Left renal cortex interstitium (tissue), 4 donors: ENCODE measurements around the gene NFE2L1. TPM values are rescaled to one million over a fixed set of nuclear protein-coding genes. Genes with fewer than 3 reads are reported as not detected.
"Not testable (repeated sequence)": the region's sequence is repeated elsewhere in the genome, so short reads cannot be mapped to it uniquely, and the experiment has no call there.

Experiments
- DNase-seq, 4 donors: peaks; one replicate each; pipeline ENCODE4 v3.0.0-alpha.2; 2013; ENCODE audit warnings: low read depth in 4 of 4, low spot score in 2 of 4, missing footprints in 1 of 4
- polyA plus RNA-seq, 4 donors: library from polyadenylated mRNA; unstranded; fragments of 120-200 nt; gene quantifications; one replicate each; pipeline ENCODE4 v1.2.1, GENCODE V29; 2013; ENCODE audit not compliant: insufficient read length in 4 of 4

The NFE2L1 gene
- polyA plus RNA-seq, 4 donors, result 205 to 268 (median 232) TPM

DNA sequence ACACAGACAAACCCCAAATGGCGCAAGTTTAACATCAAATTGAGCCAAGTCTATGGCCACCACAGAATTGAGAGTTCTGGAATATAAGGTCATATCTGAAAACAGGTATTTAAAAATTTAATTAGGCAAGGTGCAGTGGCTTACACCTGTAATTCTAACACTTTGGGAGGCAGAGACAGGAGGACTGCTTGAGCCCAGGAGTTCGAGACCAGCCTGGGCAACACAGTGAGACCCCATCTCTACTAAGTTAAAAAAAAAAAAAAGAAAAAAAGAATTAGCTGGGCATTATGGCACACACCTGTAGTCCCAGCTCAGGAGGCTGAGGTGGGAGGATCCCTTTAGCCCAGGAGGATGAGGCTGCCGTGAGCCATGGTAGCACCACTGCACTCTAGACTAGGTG, 19.1 kb downstream of the NFE2L1 start:
- DNase-seq, result no peak

DNA sequence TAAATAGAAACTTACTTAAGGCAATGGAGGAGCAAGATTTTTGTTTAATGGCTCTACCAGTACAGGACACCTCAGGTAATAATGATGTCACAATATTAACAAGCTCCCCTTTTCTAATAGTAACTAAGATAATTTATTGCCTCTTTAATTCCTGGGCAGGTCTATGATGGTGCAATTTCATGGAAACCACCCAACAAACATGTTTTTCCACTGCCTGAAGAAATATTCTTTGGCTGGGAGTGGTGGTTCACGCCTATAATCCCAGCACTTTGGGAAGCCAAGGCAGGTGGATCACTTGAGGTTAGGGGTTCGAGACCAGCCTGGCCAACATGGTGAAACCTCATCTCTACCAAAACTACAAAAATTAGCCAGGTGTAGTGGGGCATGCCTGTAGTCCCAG, 19.6 kb downstream of the NFE2L1 start:
- DNase-seq, result not testable (repeated sequence)

DNA sequence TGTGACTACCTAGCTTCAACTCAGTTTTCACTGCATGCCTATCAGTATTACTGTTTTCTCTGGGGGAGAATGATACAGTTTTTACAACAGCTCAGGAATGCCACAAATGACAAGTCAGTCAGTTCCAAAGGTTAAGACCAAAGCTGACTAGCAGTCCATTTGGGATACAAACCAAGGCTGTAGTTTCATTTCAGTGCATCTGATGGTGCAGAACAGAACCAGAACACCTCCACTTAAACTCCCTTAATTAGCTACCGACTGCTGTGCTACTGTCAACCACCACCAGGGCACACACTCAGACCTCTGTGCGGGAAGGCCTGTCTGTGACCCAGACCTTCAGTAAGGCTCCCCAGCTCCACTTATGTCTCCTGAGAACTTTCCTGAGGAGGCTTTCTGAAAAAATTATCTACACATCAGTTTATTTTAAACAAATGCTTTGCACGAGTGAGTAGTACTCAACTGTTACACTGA, 20.4 kb downstream of the NFE2L1 start:
- no peak for DNase-seq

DNA sequence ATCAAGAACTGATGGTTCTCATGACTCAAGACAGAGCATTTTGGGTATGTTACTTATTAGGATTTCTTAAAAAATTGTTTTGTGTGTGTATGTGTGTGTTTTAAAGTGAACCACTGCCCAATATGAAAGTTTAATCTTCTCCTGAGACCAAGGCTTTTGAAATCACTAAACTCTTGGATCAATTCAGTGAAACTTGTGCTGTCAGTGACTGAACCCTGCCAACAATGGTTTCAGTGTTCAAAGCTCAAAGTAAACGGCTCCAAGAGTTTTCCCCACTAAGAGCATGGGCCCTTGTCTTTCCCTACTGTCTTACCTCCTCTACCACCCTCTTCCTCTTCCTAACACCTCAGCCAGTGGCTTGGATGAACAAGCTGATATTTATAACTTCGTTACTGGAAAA, 22.0 kb downstream of the NFE2L1 start:
- DNase-seq, result no peak

DNA sequence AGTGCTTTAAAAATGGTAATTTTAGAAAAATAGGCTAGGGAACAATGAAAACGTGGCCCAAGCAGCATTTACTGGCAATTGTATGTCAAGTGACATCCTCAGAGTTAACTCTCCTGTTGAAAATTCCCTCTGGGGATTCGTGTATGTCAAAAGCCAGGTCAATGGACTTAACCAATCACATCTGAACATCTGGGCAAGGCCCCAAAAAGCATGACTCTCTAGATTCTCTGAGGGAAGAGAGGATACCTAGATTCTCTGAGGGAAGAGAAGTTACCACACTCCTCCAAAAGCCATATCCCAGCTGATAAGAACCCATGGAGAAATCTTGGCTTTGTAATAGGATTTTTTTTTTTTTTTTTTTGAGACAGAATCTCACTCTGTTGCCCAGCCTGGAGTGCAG, 23.5 kb downstream of the NFE2L1 start:
- no peak for DNase-seq

DNA sequence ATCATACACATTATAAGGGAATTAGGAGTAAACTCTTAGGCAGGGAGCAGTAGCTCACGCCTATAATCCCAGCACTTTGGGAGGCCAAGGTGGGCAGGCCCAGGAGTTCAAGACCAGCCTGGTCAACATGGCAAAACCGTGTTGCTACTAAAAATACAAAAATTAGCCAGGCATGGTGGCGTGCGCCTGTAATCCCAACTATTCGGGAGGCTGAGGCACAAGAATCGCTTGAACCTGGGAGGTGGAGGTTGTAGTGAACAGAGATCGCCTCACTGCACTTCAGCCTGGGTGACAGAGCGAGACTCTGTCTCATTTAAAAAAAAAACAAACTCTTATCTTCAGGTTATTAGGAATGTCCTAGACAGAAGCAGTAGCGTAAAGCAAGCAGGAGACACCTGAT, 24.7 kb downstream of the NFE2L1 start:
- not testable (repeated sequence) for DNase-seq

DNA sequence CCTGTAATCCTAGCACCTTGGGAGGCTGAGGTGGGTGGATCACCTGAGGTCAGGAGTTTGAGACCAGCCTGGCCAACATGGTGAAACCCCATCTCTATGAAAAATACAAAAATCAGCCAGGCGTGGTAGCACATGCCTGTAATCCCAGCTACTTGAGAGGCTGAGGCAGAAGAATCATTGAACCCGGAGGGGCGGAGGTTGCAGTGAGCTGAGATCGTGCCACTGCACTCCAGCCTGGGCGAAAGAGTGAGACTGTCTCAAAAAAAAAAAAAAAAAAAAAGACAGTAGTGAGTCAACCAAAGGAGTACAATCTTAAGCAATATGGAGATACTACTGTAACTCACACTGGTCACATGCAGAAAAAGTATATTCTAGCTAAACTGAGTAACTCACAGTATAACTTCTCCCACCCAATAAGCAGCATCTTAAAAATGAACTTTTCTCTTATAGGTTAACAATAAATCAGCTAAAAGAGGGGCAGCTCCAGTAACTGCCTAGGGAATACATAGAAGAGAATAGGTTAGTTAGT, 25.5 kb downstream of the NFE2L1 start:
- not testable (repeated sequence) for DNase-seq

DNA sequence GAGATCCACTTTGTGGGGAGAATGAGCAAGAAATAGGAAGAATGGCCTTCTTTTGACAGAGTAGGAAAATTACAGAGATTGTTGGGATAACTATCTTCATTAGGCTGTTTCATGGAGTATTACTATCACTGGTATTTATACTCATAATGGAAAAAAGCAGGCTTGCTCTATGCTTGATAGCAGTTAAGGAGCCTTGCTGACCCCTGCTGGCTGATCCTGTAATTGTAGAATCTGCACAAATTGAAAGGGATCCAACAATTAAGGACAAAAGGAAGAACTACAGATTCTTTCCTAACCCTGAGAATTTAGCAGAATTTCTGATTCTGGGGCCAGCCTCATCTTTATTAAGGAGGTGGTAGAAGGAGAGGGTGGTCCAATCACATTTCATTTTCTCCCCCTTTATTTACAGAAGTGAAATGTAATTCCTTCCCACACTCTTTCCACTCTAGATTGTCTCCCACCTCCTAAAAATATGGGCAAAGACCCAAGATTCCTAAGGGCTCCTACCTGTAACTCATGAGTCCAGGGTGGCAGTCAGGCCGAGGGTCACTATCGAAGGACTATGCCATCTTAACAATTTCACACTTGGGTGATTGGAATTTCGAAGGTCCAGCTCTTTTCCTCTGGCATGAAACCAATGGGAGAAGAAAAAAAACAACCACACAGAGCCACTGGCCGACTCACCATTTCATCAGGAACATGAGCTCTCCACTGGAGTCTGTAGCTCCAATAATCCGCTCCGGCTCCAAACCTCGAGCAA, 26.3 kb downstream of the NFE2L1 start:
- DNase-seq, result peak in 3 of 4 donors; percentile 59 to 72 (median 71)

DNA sequence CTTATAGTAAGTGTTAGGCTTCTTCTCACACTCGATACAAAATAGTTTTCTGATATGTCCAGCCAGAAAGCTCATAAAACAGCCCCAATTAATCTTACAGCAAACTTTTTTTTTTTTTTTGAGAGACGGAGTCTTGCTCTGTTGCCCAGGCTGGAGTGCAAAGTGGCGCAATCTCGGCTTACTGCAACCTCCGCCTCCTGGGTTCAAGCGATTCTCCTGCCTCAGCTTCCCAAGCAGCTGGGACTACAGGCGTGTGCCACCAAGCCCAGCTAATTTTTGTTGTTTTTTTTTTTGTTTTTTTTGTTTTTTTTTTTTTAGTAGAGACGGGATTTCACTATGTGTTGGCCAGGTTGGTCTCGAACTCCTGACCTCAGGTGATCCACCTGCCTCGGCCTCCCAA, 29.0 kb downstream of the NFE2L1 start:
- not testable (repeated sequence) for DNase-seq

DNA sequence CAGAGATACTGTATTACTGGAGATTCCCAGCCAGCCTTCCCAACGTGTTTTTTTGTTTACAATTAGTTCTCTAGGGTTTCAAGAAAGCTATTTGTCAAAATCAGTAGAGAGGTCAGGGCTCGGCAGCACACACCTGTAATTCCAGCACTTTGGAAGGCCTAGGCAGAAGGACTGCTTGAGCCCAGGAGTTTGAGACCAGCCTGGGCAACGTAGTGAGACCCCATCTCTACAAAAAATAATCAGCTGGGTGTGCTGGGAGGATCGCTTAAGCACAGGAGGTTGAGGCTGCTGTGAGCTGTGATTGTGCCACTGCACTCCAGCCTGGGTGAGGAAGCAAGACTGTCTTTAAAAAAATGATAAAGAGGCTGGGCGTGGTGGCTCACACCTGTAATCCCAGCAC, 33.7 kb downstream of the NFE2L1 start:
- DNase-seq, result no peak

DNA sequence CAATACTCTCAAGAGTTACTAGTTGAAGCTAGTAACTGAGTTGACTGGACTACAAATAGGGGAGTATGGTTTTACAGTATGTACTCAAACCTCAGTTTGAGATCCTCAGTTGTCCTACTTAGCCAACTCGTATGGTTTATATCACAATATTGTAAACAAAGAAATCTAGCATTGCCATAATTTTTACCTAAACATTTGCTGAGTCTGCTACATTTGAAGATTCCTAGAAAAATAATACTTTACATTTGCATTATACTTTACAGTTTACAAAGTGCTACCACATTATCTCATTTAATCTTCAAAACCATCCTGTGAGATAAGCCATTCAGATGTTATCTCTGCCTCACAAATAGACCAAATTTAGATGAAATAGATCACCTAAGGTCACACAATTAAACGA, 36.8 kb downstream of the NFE2L1 start:
- no peak for DNase-seq

DNA sequence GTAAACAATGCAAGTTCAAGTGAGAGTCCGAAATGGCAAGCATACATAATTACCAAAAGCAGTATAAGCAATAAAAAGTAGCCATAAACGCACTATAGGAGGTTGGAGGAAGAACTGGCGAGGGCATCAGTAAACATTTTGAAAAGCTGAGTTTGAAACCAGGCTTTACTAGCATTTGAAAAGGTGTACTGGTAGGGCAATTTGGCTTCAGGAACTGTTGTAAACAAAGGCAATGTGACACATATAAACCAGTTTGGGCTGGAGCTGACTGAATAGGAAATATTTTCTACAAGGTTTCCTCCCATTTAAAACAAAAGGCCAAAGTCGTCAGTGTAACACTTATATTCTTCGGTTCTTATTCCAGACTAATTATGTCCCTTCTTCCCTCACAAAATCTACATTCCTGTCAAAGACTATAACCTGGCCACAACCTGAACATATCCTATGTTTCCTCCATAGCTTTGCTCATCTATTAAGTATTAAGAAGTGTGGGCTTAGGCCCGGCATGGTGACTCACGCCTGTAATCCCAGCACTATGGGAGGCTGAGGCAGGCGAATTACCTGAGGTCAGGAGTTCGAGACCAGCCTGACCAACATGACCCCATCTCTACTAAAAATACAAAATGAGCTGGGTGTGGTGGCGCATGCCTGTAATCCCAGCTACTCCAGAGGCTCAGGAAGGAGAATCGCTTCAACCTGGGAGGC, 45.3 kb downstream of the NFE2L1 start:
- DNase-seq, result no peak

DNA sequence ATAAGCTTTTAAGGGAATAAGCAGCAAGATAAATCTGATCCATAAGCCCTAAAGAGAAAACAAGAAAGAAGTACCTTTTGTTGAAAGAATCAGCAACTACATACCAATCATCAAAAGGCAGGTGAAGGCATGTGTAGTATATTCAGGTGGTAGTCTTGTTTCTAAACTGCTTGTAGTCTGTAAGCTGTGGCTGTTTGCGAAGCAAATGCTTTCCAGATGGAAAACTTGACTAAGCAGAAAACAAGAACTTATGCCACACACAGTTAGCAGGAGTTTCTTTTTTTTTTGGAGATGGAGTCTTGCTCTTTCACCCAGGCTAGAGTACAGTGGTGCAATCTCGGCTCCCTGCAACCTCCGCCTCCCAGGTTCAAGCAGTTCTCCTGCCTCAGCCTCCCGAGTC, 47.5 kb downstream of the NFE2L1 start:
- no peak for DNase-seq

DNA sequence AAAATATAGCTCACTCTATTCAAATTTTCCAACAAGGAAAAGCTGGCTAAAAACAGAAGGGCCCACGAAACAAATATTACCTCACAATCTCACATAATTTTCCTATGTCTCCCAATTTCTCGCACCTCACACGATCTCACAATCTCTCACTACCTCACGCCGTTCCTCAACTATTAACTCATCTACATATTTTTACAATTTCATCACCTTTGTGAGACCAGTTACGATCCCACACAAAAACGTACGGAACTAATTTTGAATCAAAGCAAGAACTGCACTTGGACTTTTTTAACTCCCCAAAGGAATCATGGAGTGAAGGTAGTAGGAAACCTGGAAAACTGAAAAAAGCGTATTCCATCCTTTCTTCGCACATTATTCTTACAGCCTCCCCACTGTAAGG, 52.0 kb downstream of the NFE2L1 start:
- DNase-seq, result no peak

DNA sequence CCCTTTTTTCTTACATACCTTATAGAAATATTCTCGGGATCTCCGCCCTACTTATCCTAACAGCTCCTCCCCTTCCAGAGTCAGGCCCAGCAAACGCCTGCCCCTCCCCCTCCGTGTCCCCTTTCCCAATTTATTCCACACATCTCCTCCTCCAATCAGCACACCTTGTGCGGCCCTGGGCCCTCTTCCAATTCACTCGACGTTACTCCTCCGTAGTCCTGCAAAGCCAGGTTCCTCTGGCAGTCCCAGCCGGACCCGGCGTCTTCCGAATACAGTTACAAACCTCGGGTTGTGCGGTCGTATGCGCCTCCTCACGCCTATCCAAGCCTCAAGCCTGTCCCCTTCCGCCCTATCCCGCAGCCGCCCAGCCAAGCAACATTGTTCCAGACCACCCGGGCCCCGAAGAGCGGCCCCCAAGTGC, 52.4 kb downstream of the NFE2L1 start:
- peak in 1 of 4 donors; percentile 62 for DNase-seq

DNA sequence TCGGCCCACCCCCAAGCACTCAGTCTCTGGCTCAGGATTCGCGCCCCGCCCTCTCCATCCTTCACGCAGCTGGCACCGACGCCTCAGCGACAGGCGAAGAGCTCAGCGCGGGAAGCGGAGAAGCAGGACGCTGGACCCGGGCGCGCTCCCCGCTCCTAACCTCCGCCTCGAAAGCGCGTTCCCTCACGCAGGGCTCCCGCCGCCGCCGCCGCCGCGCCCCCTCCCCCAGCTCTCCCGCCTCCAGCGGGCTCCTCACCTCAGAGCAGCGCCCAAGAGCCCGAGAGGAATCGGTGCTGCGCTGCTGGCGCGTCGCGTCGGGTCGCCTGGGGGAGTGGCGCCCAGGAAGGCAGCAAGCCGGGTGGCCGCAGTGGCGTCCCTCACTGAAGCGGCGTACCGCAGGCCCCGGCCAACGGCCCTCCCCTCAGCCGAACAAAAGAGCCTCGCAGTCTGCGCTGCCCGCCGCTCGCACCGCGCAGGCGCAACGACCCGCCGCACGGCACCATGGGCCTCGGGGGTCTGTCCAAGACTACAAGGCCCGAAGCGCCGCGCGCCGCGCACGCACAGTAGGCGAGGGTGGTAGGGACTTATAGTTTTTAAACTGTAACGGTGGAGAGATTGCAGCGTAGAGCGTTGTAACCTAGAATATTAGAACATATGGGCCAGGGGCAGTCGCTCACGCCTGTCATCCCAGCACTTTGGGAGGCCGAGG, 53.0 kb downstream of the NFE2L1 start, which contains the start of gene CBX1:
CBX1 (minus strand) TSS at position 467 of the 709 bp plus-strand sequence. CDS start 24,474 bp downstream, outside the sequence.
- peak; percentile 75 to 94 (median 91) for DNase-seq

DNA sequence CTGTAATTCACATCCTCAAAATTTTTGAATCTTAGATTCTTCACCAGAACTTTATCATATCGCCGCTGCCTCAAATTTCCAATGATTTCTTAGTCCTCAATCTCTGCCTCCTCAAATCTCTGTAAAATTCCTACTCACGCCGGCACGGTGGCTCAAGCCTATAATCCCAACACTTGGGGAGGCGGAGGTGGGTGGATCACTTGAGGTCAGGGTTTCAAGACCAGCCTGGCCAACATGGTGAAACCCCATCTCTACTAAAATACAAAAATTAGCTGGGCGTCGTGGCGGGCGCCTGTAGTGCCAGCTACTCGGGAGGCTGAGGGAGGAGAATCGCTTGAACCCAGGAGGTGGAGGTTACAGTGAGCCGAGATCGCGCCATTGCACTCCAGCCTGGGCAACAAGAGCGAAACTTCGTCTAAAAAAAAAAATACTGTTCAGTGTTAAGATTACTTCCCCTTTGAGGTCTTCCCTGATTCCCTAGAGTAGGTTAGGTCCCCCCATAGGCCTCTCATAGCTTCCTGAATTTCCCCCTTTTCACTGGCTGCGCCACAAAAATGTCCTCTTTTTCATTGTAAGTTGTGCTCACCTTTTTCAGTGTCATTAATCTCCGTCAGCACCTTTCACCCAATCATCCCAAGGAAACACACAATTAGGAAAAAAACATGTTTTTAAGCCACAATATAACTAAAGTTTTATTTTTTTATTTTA, 54.0 kb downstream of the NFE2L1 start:
- DNase-seq, result no peak

DNA sequence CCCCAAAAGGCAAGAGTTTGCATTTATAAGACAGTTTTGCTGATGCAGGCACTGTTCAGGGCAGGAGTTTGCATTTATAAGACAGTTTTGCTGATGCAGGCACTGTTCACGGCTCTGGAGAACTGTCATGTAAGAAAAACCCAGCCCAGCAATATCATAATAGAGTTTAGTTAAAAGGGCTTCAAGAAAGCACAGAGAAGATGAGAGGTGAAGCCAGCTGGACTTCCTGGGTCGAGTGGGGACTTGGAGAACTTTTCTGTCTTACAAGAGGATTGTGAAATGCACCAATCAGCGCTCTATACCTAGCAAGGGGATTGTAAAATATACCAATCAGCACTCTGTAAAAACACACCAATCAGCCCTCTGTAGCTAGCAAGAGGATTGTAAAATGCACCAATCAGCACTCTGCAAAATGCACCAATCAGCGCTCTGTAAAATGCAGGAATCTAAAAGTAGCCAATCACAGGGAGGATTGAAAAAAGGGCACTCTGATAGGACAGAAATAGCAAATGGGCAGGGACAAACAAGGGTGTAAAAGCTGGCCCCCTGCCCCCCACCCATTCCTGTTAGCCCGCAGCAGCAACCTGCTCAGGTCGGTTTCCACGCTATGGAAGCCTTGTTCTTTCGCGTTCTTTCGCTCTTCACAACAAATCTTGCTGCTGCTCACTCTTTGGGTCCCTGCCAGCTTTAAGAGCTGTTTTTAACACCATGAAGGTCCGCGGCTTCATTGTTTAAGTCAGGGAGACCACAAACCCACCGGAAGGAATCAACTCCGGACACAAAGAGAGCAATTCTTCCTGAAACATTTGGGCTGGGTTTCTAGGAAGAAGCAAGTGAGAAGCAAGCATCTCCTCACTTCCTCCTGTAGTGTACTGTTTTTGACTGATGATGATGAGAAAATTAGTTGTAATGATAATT, 54.9 kb downstream of the NFE2L1 start:
- no peak for DNase-seq

DNA sequence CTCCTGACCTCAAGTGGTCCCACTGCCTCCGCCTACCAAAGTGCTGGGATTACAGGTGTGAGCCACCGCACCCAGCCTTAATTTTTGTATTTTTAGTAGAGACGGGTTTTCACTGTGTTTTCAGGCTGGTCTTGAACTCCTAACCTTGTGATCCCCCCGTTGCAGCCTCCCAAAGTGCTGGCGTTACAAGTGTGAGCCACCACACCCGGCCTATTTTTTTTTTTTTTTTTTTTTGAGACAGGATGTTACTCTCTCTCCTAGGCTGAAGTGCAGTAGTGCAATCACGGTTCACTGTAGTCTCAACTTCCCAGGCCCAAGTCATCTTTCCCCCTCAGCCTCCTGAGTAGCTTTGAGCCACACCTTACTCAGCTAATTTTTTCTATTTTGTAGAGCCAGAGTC, 56.3 kb downstream of the NFE2L1 start:
- DNase-seq, result no peak
